HG03442 (cell line): ENCODE measurements around the gene EXOC6.

ENCODE experiments used
- ATAC-seq: cut with Tn5 transposase; IDR thresholded peaks from one replicate; pipeline ENCODE4 v1.9.1; 2021; ENCODE audit warnings: mild to moderate bottlenecking, moderate library complexity; ENCODE audit not compliant: unreplicated experiment

EXOC6 gene

GRCh38 chr10:92999191-92999590 is 150.9 kb downstream of the EXOC6 start:
- no peak for ATAC-seq

- ATAC-seq: no peak
Observed at GRCh38 chr10:93006435-93007039, 158.2 kb downstream of the EXOC6 start.

- ATAC-seq: no peak
Observed at GRCh38 chr10:93015722-93016121, 167.4 kb downstream of the EXOC6 start.

- no peak for ATAC-seq
Observed at GRCh38 chr10:93023013-93023650, 174.8 kb downstream of the EXOC6 start.

- no peak for ATAC-seq
Observed at GRCh38 chr10:93026072-93026471, 177.8 kb downstream of the EXOC6 start.

- no peak for ATAC-seq
Observed at GRCh38 chr10:93027508-93027907, 179.2 kb downstream of the EXOC6 start.

GRCh38 chr10:93028883-93029282 is 180.6 kb downstream of the EXOC6 start:
- no peak for ATAC-seq

GRCh38 chr10:93030409-93030808 is 182.1 kb downstream of the EXOC6 start:
- ATAC-seq: no peak

- ATAC-seq: no peak
Observed at GRCh38 chr10:93032105-93032808, 183.9 kb downstream of the EXOC6 start.

GRCh38 chr10:93032809-93033137 is 184.5 kb downstream of the EXOC6 start:
- no peak for ATAC-seq

GRCh38 chr10:93034426-93034825 is 186.1 kb downstream of the EXOC6 start:
- ATAC-seq: no peak

GRCh38 chr10:93039110-93039509 is 190.8 kb downstream of the EXOC6 start:
- no peak for ATAC-seq

- ATAC-seq: no peak
Observed at GRCh38 chr10:93039721-93040120, 191.4 kb downstream of the EXOC6 start.

- no peak for ATAC-seq
Observed at GRCh38 chr10:93054486-93054885, 206.2 kb downstream of the EXOC6 start.

- ATAC-seq: no peak
Observed at GRCh38 chr10:93058139-93058538, 209.8 kb downstream of the EXOC6 start.

- no peak for ATAC-seq
Observed at GRCh38 chr10:93059975-93060886, 211.9 kb downstream of the EXOC6 start, which contains the start of gene CYP26C1. CYP26C1 (plus strand) TSS chr10:93060798; CDS start chr10:93061264, 466 bp downstream.

- ATAC-seq: no peak
Observed at GRCh38 chr10:93060887-93061593, 212.7 kb downstream of the EXOC6 start.

- ATAC-seq: no peak
Observed at GRCh38 chr10:93061594-93062513, 213.5 kb downstream of the EXOC6 start.

GRCh38 chr10:93062514-93063143 is 214.3 kb downstream of the EXOC6 start:
- ATAC-seq: no peak
